NCI-H1048 (cell line): Measurements from ENCODE around the gene LANCL3.

Experiments
- DNase-seq: peaks from one replicate; lab custom pipeline; 2025; lab: John Stamatoyannopoulos, UW

Gene LANCL3

DNA sequence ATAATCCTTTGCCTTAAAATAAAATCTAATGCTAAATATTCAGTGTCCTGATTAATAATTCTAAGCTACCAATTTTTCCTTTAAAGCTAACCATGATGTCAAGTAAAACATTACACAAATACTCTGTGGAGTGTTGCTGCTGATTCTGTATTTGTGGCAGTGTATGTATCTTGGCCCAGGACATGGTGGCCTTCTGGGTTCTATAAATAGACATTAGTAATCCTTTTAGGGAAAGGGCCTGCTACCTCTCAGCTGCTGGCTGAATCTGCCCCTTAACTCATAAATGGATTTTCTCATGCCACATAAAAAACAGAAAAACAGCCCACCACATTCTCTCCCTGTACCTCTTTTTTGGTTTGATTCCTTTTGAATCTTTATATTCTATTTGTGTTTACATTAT, 113.0 kb downstream of the LANCL3 start:
- DNase-seq, result no peak

DNA sequence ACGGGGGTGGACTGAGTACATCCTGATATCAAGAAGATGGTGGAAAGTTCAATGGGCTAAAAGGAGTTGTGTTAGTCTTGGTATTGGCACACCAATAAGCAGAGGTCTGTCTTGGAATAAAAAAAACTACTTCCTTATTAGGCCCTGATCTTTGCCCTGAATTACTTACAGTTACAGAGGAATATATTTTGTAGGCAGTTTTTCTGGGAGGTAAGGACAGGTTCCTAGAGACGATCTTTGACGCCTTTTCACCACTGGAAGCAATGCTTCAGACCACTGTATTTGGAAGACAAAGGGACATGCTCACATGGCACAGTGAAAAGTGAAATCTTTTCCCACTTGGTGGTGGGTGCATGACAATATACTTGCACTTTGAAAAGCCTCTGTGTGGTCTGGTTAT, 113.5 kb downstream of the LANCL3 start:
- DNase-seq, result no peak

DNA sequence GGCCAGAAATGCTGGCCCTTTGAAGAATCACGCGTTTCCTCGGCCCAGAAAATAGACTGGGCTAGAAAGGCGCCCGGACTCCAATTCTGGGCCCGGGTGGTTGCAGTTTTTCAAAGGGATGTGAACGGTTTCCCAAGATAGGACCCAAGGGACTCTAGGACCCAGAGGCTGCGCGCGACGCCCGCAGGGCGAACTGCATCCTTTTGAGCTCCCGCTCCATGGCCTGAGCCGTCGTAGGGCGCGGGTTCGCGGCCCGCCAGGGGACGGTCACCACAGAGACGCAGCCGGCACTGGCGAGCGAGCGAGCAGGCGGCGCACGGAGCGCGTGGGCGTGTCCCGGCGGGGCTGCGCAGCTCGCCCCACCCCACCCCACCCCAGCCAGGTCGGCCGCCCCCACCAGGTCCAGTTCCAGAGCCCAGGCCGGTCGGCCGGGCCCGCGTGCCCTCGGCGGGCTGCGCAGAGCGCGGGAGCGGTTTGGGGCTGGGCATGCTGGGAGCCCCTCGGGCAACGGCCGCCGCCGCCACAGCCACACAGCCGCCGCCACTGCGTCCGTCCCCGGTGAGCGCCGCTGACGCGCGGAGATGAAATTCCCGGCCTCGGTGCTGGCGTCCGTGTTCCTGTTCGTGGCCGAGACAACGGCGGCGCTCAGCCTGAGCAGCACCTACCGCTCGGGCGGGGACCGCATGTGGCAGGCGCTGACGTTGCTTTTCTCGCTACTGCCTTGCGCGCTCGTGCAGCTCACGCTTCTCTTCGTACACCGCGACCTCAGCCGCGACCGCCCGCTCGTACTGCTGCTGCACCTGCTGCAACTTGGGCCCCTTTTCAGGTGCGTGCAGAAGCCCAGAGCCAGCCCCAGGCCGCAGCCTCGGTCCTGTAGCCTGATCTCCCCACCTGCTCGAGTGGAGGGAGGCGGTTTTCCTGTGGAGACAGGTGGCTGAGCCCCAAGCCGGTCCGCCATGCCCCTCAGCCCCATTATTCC, 114.2 kb downstream of the LANCL3 start, which contains the start of gene XK:
XK (plus strand) TSS at position 411 of the 979 bp plus-strand sequence; CDS start at position 582, 171 bp downstream.
- DNase-seq, result no peak

DNA sequence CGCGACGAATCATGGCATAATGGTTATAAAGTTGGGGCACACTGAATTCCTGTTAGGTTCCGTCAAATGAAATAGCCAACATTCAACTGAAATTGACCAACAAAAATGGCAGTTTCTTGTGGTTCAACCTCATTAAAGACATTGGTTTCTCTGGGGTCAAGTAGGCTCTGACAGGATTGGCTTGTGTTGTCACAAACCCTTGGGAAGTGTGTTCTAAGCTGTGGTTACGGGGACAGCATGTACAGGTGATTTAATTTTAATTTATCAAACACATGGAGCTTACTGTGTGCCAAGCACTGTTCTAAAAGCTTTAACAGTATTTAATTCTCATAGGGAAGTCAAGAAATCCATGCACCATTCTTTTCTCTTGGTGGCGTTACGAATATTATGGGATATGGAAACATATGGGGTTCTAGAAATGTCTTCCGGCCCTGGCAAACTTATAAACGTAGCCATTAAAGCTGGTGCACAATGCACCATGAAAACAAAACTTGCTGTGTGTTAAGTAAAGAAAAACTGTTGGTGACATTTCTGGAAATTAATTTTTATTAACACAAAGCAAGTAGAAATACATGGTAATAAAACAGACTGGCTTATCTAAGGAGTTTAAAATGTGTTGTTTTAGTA, 115.0 kb downstream of the LANCL3 start:
- DNase-seq, result no peak

DNA sequence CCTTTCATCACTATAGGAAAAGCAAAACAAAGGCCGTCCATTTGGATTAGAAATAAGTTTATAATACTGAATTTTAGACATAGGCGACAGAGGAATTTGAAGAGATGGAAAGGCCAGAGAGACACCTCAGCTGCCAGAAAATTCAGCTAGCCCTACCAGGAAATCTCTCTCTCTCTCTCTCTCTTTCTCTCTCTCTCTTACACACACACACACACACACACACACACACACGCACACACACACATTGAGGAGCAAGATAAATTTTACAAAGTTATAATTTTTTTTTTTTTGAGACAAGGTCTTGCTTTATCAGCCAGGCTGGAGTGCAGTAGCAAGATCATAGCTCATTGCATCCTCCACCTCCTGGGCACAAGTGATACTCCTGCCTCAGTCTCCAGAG, 115.5 kb downstream of the LANCL3 start:
- DNase-seq, result no peak

DNA sequence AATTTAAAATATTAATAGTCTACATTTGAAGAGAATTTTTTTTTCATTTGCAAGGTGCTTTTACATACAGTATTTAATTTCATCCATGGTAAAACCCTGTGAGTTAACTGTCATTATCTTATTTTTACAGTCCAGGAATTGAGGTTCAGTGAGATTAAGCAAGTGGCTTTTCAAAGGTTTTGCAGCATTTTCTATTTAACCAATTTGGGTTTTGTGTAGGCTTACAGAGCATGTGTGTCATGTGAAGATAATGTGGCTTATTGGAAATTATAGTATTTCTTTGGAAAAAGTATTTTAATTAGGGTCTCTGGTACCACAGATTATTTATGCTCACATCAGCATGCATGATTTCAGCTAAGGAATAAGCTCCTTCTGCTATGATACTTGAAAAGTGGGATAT, 118.7 kb downstream of the LANCL3 start:
- DNase-seq, result no peak

DNA sequence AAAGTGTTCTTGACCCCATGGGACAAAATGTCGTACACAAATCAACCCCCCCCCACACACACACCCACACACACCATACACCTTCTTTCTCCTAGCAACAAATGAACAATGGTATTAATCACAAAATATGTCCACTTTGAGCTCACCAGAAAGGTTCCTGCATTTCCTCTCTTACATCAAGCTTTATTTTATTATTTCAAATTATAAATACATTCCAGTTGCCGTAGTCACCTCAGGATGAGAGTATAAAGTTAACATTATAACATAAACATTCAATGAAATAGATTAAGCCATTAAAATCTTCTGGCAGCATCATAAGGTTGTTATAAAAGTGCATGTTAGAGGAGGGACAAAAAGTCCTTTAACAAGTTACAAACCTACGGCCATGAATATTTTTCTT, 121.5 kb downstream of the LANCL3 start:
- no peak for DNase-seq

DNA sequence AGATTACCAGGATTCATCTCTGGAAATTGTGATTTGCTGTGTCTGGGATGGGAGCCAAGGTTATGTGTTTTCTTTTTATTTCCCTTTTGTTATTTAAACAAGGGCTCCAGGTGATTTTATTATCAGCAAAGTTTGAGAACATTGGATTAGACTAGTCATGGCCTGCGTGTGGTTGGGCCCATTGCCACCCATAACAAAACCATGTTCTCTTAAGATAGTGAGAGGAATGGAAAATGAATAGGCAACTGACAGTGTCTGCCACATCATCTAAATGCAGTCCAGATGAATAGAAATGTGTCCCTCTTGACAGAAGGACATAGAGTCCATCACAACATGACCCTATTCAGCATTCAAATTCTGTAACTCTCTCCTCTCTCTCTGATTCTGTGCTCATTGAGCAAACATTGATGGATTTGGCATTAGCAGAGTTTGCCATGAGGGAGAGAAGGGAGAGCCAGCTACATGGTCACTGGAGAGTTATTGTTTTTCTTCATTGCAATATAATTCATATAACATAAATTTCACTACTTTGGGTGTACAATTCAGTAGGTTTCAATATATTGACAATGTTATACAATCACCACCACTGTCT, 125.8 kb downstream of the LANCL3 start:
- DNase-seq, result no peak

DNA sequence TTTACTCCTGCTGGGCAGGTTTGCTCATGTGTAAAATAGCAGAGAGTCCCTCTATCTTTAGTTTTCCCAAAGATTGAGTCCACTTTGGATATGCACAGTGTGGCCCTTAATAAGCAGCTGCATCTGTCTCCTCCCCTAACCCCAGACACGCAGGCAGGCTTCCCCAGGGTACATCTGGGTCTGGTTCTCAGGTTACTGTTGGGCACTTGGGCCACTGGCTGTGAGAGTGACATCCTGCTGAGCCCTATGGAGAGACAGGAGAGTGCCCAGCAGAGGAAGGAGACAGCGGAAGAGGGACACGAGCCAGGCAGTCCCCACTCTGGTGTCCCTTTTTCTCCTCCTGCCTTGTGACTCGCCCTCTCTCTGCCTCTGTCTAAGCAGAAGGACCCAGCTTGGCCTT, 130.1 kb downstream of the LANCL3 start:
- no peak for DNase-seq

DNA sequence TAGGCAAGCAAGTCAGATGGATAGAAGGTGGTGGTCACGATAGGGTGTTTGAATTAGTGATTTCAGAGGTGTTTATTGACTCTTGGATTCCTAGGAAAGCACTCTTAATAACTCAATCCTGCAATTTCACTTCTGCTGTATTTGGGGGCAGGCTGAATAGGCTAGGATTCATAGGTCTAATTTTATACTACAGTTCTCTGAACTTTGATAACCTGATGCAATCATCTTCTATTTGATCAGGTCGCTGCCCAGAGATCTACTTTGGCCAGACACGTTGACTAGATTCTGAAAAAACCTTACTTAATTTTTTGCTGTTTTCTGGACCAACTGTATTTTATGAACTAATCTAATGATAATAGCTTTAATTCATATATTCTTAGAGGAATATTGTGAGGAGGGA, 140.5 kb downstream of the LANCL3 start:
- DNase-seq, result no peak

DNA sequence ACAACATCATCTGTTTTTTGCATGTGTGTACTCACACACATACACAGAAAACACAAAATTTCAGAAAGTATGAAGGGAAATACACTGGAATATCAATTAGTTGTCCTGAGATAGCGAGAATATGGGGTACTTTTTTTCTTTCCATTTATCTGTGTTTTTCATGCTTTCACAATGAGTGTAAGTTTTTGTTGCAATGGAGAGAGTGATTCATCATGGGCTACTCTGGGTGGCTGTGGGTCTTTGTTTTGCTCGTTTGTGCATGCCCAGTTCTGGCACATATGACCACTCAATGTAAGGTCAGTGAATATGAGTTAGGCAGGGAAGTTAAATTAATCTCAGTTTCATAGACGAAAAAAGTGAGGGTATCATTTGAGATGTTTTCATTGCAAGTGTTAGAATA, 141.0 kb downstream of the LANCL3 start:
- DNase-seq, result no peak

DNA sequence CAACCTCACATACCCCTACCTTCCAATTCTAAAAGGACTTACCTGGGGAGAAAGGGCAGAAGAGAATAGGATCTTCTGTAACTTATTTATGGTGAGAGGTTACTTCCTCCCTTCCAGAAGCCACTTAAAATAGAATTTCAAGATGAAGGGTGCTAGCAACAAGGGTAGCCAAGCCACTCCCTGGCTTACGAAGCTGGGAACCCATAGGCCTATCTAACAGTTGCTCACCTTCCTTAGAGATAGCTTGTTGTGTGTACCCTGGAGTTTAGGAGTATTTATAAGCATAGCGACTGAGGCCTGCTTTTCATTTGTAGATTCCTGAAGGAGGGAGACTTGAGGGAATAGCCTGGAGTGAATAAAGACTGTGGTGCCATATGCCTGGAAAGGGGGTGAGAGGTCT, 143.0 kb downstream of the LANCL3 start:
- no peak for DNase-seq

DNA sequence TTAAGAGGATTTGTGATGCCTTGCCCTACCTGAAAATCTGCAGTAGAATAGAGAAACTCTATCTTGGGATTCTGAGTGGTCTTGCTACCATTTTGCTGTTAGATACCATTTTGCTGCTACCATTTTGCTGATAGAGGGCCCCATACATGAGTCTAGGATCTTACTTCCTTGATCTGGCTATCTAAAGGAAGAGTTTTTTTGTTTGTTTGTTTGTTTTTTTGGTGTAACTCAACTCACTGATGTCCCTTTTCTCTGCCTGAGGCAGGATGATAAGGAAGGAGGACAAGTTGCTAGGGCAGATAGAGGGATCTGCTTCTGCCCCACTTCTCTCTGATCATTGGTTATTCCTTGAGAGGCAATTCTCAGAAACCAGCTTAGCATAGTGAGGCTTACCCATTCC, 145.1 kb downstream of the LANCL3 start:
- no peak for DNase-seq

DNA sequence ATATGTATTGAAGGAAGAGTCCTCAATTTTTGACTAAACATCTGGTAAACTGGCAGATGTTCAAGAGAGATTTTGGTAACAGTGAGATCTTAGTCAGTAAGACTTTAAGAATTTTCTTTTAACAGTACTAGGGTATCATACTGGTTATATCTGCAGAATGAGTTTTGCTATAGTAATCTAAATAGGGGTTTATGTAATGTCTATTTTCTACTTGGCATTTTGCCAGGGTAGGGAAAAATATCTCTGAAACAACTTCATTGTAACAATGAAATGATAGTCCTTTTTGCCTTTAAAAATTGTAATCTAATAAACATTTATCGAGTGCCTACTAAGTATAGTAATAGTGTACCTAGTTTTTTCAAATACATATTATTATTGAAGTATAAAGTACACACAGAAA, 146.2 kb downstream of the LANCL3 start:
- DNase-seq, result no peak

DNA sequence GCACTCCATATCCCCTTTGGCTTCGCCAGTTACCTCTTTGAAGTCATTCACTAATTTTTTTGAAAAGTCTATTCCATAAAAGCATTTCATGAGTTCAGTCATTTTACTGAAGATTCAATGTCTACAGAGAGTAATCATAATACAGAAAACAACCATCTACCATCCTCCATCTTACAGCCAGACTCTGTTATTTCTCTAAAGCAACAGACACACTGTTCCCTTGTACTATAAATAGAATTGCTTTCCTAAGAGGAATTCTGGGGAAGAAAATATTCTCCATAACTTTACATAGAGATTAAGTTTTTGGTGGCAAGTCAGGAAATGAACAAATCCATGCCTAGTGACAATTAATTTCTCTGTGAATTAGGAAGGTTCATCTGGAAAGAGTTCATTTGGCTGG, 151.1 kb downstream of the LANCL3 start:
- DNase-seq, result no peak

DNA sequence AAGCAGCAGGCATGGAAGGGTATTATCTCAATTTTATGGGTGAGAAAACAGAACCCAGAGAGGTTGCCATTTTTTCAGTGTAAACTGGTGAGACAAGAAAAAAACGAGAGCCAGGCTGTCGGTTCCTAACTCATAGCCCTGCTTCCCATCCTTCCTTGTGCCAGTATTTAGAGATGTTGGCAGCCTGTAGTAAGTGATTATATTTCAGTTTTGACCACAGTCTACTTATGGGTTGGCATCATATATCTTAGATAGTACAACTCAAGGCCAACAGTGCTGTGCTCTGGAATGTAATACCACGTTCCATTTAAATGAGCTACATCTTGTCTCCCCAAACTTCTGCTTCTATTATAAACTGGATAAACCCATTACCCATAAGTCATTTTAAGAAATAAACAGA, 154.9 kb downstream of the LANCL3 start:
- no peak for DNase-seq
